ENCODE results near the gene SLC26A1. TPM values are rescaled to one million over a fixed set of nuclear protein-coding genes. Genes with fewer than 3 reads are reported as not detected.

Gene SLC26A1
- total and polyA plus RNA-seq, 2 donors (not counting 3 experiments of a cell fraction or from before 2014, with no cell fraction given) = 0.10 TPM; not detected in 1

DNA sequence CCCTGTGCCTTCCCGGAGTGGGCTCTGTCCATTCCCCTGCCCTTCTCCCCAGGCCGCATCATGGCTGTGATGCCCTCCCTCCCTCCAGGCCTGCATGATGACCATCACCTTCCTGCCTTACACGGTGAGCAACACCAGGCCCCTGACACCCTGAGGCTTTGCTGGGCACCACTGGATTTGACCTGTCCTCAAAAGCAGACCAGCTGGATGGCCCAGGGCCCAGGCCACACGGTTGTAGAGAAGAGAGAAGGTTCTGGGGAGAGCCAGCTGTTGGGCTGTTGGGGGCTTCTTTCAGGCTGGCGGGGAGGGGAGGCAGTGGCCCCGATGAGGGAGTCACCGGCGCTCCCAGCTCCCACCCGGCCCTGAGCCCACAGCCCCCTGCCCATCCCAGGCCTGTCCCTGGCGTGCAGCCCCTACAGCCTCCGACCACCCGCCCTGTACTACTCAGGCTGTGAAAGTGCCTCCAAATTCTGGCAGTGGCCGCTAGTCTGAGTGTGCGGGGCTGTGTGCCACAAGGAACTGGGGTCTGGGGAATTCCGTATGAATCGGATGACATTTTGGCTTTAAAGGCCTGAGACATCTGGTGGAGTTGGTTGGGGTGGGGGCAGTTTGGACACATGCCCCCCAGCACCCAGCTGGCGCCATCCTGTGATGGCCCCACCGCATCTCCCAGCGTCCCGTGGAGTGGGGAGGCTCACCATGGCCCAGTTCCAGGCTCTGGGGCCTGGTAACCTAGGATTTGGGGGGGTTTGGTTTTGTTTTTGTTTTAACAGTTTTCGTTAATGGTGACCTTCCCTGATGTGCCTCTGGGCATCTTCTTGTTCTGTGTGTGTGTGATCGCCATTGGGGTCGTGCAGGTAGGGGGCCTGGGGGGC is 41.4 kb downstream of the SLC26A1 start:
- no peak for TF ChIP-seq POLR2A (IDR thresholded peaks at IDR 0.05; ENCODE audit: low read depth, low read length)
- TF ChIP-seq EZH2 (IDR thresholded peaks at IDR 0.05; ENCODE audit: borderline replicate concordance, low read depth, low read length, severe bottlenecking) = no peak
- no peak for TF ChIP-seq GATA2 (IDR thresholded peaks at IDR 0.05; ENCODE audit: insufficient read depth, insufficient read length, low read depth, low read length)
- TF ChIP-seq POLR2AphosphoS5 (IDR thresholded peaks at IDR 0.05; ENCODE audit: insufficient read depth, low read depth, low read length) = no peak
- TF ChIP-seq JUN (IDR thresholded peaks at IDR 0.05; ENCODE audit: borderline replicate concordance, insufficient read depth, insufficient read length, low read depth) = no peak
- no peak for TF ChIP-seq MYC (IDR thresholded peaks at IDR 0.05; ENCODE audit: low read depth, low read length)
- TF ChIP-seq FOS (IDR thresholded peaks at IDR 0.05; ENCODE audit: borderline replicate concordance, insufficient read depth, low read length) = no peak
- TF ChIP-seq, protein P1, sequence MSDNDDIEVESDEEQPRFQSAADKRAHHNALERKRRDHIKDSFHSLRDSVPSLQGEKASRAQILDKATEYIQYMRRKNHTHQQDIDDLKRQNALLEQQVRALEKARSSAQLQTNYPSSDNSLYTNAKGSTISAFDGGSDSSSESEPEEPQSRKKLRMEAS (IDR thresholded peaks at IDR 0.05; ENCODE audit: insufficient read depth, insufficient read length) = no peak
- H3K36me3 ChIP-seq (ENCODE audit: control insufficient read depth in 2 of 2, extremely low read depth in 1 of 2, insufficient read depth in 2 of 2, low read length in 2 of 2) = no peaks in the 10 kb centered on the region
- no peak overlapping the region for H2AFZ ChIP-seq (ENCODE audit: low read depth, low read length)
- no TSS peak for BruUV-seq (replicated peaks)
- no peak overlapping the region for H3K9ac ChIP-seq (replicated peaks; ENCODE audit: extremely low read depth, insufficient read depth, low read length)
- FAIRE-seq (no peak), DNase-seq (ENCODE audit: low read depth, low spot score) (no peak)
- H3K4me3 ChIP-seq (replicated peaks in 1 of 3; ENCODE audit: insufficient read depth in 1 of 3, low read depth in 1 of 3, low read length in 3 of 3) = no peak overlapping the region
- no peak overlapping the region for H3K4me2 ChIP-seq (ENCODE audit: insufficient read depth, low read length)
- no peaks in the 10 kb centered on the region for H3K4me1 ChIP-seq (ENCODE audit: control insufficient read depth, extremely low read depth, insufficient read depth, low read length)
- H3K27ac ChIP-seq (ENCODE audit: insufficient read depth, low read depth, low read length) = no peak overlapping the region
- dilution Hi-C loops (cut with MboI; ENCODE audit: extremely low pct_ligation_motif_present, low sequenced_read_pairs) = no loop called here
- H3K9me3 ChIP-seq (replicated peaks; ENCODE audit: control insufficient read depth, insufficient read depth, low read length) = no peaks in the 10 kb centered on the region
- H3K9me1 ChIP-seq (replicated peaks; ENCODE audit: control insufficient read depth, extremely low read depth, insufficient read depth, low read length) = no peaks in the 10 kb centered on the region
- CTCF ChIA-PET = no interaction called here
- no peaks in the 10 kb centered on the region for H3K27me3 ChIP-seq (ENCODE audit: control insufficient read depth in 2 of 2, insufficient read depth in 2 of 2, low read length in 2 of 2)
- intact Hi-C loops (cut with micrococcal nuclease) = no loop called here
- no peaks in the 10 kb centered on the region for H4K20me1 ChIP-seq (replicated peaks; ENCODE audit: control insufficient read depth, extremely low read depth, insufficient read depth, low read length)
- POLR2A ChIA-PET = no interaction called here
- no peaks in the 10 kb centered on the region for H3K79me2 ChIP-seq (ENCODE audit: control insufficient read depth, insufficient read depth, low read length)

Data from endothelial cell of umbilical vein (primary cell).